Natural killer cell (primary cell): ENCODE measurements around the gene PORCN. TPM values are rescaled to one million over a fixed set of nuclear protein-coding genes. Genes with fewer than 3 reads are reported as not detected.

Experiments used
- ATAC-seq, 3 donors: fragments of 150-1000 bp in 2 of 3; fragments of 200-7000 bp in 1 of 3; cut with Tn5 transposase; 1 replicate in 1 of 3; 2 replicates in 2 of 3; pipeline ENCODE4 v1.10.0; 2021; ENCODE audit warnings: mild to moderate bottlenecking in 2 of 3, moderate library complexity in 2 of 3
- DNase-seq, 2 donors: peaks; one replicate each; pipeline versions ENCODE4 v3.0.0 to v3.0.0-alpha.2; 2013 to 2021; ENCODE audit warnings: mixed read lengths in 1 of 2
- H3K27ac ChIP-seq: one replicate; pipeline ENCODE4 v1.5.1; 2013; ENCODE audit warnings: mild to moderate bottlenecking, low read length
- H3K27me3 ChIP-seq: one replicate; pipeline ENCODE4 v1.6.1; 2013; ENCODE audit warnings: low read length; ENCODE audit not compliant: control insufficient read depth, insufficient read depth
- H3K36me3 ChIP-seq: one replicate; pipeline ENCODE4 v1.6.1; 2013; ENCODE audit warnings: low read length; ENCODE audit not compliant: control insufficient read depth, insufficient read depth
- H3K4me1 ChIP-seq: one replicate; pipeline ENCODE4 v1.6.1; 2013; ENCODE audit warnings: low read length; ENCODE audit not compliant: control insufficient read depth, insufficient read depth
- H3K4me3 ChIP-seq: one replicate; pipeline ENCODE4 v1.5.1; 2013; ENCODE audit warnings: low read length
- H3K9me3 ChIP-seq: one replicate; pipeline ENCODE4 v1.6.1; 2013; ENCODE audit warnings: low read length; ENCODE audit not compliant: control insufficient read depth, insufficient read depth
- H3K27ac Mint-ChIP-seq, 2 donors: one replicate each; pipeline ENCODE4 v1.8.0; 2022; ENCODE audit warnings: mild to moderate bottlenecking in 2 of 2, mixed read lengths in 2 of 2, moderate library complexity in 1 of 2
- H3K27me3 Mint-ChIP-seq, 2 donors: one replicate each; pipeline ENCODE4 v1.8.0; 2022; ENCODE audit warnings: low read depth in 2 of 2, mixed read lengths in 2 of 2
- H3K36me3 Mint-ChIP-seq: one replicate; pipeline ENCODE4 v1.8.0; 2022; ENCODE audit warnings: mixed read lengths
- H3K4me1 Mint-ChIP-seq, 2 donors: one replicate each; pipeline ENCODE4 v1.8.0; 2022; ENCODE audit warnings: mixed read lengths in 2 of 2
- H3K4me3 Mint-ChIP-seq: one replicate; pipeline ENCODE4 v1.8.0; 2022; ENCODE audit warnings: mild to moderate bottlenecking, moderate library complexity, mixed read lengths
- H3K9me3 Mint-ChIP-seq, 2 donors: one replicate each; pipeline ENCODE4 v1.8.0; 2022; ENCODE audit warnings: mixed read lengths in 2 of 2
- WGBS: methylation state at CpG from one replicate; pipeline ENCODE4 v1.1.7; 2013; ENCODE audit warnings: missing lambda C conversion rate; ENCODE audit not compliant: insufficient coverage; 5-methylcytosine and 5-hydroxymethylcytosine counted together
- intact Hi-C: fragments of 100-400 bp; cut with micrococcal nuclease; formaldehyde crosslinking; loops from one replicate; pipeline ENCODE4 v1.14.2; 2022
- total RNA-seq, 4 donors: library from RNA; stranded (reverse); fragments of 120-200 nt in 1 of 4; gene quantifications; one replicate each; pipeline versions ENCODE4 v1.2.3 to v1.2.4, GENCODE V29; 2013 to 2022
- TF ChIP-seq, protein P1 (sequence below): fragments of 200-600 bp; IDR thresholded peaks from one replicate; pipeline ENCODE4 v1.8.0; 2022; ENCODE audit warnings: antibody characterized with exemption

Gene PORCN
- total RNA-seq, 3 donors from 2014 or later (not counting 1 experiment from before 2014, with no cell fraction given) = 29.6 to 33.1 (median 31.1) TPM

DNA sequence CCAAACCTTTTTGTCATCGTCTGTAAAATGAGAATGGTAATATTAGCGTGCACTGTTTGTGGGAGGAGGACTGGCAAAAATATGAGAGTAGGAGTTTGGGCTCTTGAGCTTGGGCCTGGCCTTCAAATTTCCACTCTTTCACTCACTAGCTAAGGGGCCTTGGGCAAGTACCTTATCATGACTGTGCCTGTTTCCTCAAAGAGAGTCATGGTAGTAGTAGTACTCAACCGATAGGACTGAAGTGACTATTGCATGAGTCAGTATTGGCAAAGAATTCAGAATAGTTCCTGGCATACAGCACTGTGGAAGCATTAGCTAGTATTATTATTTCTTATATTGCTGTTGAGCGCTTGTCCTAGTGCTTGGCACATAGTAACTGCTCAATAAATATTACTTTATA, 49.5 kb downstream of the PORCN start:
- no peak for ATAC-seq
- WGBS = 63% methylated on average over 1 of the region's 4 CpGs
- no peak overlapping the region for H3K27ac Mint-ChIP-seq

DNA sequence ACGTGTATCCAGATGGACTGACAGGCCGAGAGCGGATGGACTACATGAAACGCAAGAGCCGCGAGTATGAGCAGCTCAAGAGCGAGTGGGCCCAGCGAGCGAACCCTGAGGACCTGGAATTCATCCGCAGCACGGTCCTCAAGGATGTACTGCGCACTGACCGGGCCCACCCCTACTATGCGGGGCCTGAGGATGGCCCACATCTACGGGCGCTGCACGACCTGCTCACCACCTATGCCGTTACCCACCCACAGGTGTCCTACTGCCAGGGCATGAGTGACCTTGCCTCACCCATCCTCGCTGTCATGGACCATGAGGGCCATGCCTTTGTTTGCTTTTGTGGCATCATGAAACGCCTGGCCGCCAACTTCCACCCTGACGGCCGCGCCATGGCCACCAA, 50.8 kb downstream of the PORCN start:
- Mint-ChIP-seq H3K9me3 (no peaks in the 10 kb centered on the region), H3K36me3 (no peaks in the 10 kb centered on the region), H3K27ac (no peak overlapping the region), H3K4me3 (no peak overlapping the region), H3K27me3 (no peaks in the 10 kb centered on the region), H3K4me1 (peaks cover 0 to 7% of the 10 kb centered on the region in 2 donors)
- no peaks in the 10 kb centered on the region for H3K9me3 ChIP-seq
- H3K36me3 ChIP-seq = peaks cover 38% of the 10 kb centered on the region
- ATAC-seq (no peak), DNase-seq (no peak)
- no peaks in the 10 kb centered on the region for H3K4me1 ChIP-seq
- TF ChIP-seq, protein P1, sequence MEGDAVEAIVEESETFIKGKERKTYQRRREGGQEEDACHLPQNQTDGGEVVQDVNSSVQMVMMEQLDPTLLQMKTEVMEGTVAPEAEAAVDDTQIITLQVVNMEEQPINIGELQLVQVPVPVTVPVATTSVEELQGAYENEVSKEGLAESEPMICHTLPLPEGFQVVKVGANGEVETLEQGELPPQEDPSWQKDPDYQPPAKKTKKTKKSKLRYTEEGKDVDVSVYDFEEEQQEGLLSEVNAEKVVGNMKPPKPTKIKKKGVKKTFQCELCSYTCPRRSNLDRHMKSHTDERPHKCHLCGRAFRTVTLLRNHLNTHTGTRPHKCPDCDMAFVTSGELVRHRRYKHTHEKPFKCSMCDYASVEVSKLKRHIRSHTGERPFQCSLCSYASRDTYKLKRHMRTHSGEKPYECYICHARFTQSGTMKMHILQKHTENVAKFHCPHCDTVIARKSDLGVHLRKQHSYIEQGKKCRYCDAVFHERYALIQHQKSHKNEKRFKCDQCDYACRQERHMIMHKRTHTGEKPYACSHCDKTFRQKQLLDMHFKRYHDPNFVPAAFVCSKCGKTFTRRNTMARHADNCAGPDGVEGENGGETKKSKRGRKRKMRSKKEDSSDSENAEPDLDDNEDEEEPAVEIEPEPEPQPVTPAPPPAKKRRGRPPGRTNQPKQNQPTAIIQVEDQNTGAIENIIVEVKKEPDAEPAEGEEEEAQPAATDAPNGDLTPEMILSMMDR = no peak
- H3K4me3 ChIP-seq = no peak overlapping the region
- intact Hi-C loops = no loop called here
- 92% methylated on average over 24 of the region's 24 CpGs for WGBS
- H3K27me3 ChIP-seq = no peaks in the 10 kb centered on the region
- H3K27ac ChIP-seq = no peak overlapping the region

More for the DNA sequence above, 49.5 kb downstream of the PORCN start:
- no peak for DNase-seq
- H3K9me3 Mint-ChIP-seq = no peaks in the 10 kb centered on the region
- no peaks in the 10 kb centered on the region for H3K4me1 ChIP-seq
- no peak overlapping the region for H3K27ac ChIP-seq
- intact Hi-C loops = no loop called here
- no peaks in the 10 kb centered on the region for H3K9me3 ChIP-seq
- peaks cover 0 to 8% of the 10 kb centered on the region in 2 donors for H3K4me1 Mint-ChIP-seq
- no peak overlapping the region for H3K4me3 Mint-ChIP-seq
- TF ChIP-seq, protein P1 = no peak
- H3K27me3 Mint-ChIP-seq = no peaks in the 10 kb centered on the region
- no peaks in the 10 kb centered on the region for H3K36me3 Mint-ChIP-seq
- H3K36me3 ChIP-seq = peaks cover 38% of the 10 kb centered on the region
- H3K4me3 ChIP-seq = no peak overlapping the region
- no peaks in the 10 kb centered on the region for H3K27me3 ChIP-seq

DNA sequence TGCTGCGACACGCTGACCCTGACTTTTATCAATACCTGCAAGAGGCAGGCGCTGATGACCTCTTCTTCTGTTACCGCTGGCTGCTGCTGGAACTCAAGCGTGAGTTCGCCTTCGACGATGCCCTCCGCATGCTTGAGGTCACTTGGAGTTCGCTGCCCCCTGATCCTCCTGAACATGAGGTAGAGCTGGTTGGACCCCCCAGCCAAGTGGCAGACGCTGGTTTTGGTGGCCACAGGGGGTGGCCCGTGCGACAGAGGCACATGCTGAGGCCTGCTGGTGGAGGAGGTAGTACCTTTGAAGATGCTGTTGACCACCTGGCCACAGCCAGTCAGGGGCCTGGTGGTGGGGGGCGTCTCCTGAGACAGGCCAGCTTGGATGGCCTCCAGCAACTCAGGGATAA, 51.3 kb downstream of the PORCN start:
- Histone ChIP-seq H3K27ac (no peak overlapping the region), H3K36me3 (peaks cover 34% of the 10 kb centered on the region), H3K4me1 (no peaks in the 10 kb centered on the region), H3K4me3 (no peak overlapping the region), H3K27me3 (no peaks in the 10 kb centered on the region), H3K9me3 (no peaks in the 10 kb centered on the region)
- intact Hi-C loops = no loop called here
- 89% methylated on average over 14 of the region's 14 CpGs for WGBS
- DNase-seq = no peak
- Mint-ChIP-seq H3K27me3 (no peaks in the 10 kb centered on the region), H3K27ac (no peak overlapping the region), H3K36me3 (no peaks in the 10 kb centered on the region), H3K4me1 (peaks cover 0 to 3% of the 10 kb centered on the region in 2 donors), H3K9me3 (no peaks in the 10 kb centered on the region), H3K4me3 (no peak overlapping the region)
- TF ChIP-seq, protein P1 = no peak
- no peak for ATAC-seq

DNA sequence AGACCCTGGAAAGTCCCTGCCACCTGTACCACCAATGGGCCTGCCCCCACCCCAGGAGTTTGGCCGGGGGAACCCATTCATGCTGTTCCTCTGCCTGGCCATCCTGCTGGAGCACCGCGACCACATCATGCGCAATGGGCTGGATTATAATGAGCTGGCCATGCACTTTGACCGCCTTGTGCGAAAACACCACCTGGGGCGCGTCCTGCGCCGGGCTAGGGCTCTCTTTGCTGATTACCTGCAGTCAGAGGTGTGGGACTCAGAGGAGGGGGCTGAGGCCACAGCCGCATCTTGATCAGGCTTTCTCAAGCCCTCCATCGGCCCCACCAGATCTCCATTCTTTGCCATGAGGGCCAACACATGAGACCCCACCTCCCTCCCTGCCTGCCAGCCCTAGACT, 51.9 kb downstream of the PORCN start:
- H3K36me3 Mint-ChIP-seq = no peaks in the 10 kb centered on the region
- 99% methylated on average over 9 of the region's 12 CpGs for WGBS
- intact Hi-C loops = no loop called here

More for the DNA sequence above, 51.9 kb downstream of the PORCN start:
- Mint-ChIP-seq H3K4me3 (no peak overlapping the region), H3K4me1 (peaks cover 0 to 3% of the 10 kb centered on the region in 2 donors), H3K27me3 (no peaks in the 10 kb centered on the region), H3K27ac (no peak overlapping the region), H3K9me3 (no peaks in the 10 kb centered on the region)
- peaks cover 31% of the 10 kb centered on the region for H3K36me3 ChIP-seq
- DNase-seq (no peak), ATAC-seq (no peak)
- H3K9me3 ChIP-seq = no peaks in the 10 kb centered on the region
- no peak overlapping the region for H3K27ac ChIP-seq
- H3K4me3 ChIP-seq = no peak overlapping the region
- TF ChIP-seq, protein P1 = no peak
- H3K27me3 ChIP-seq = no peaks in the 10 kb centered on the region
- no peaks in the 10 kb centered on the region for H3K4me1 ChIP-seq
